HEK293T (cell line): ENCODE results near the gene ARHGAP25.

Experiments
- BHLHE40 ChIP-seq: fragments of 450-650 bp; IDR thresholded peaks from 2 replicates; pipeline ENCODE4 v1.6.1; 2016; ENCODE audit warnings: mild to moderate bottlenecking, moderate library complexity, borderline replicate concordance
- ELF4 ChIP-seq: fragments of 450-650 bp; IDR thresholded peaks from 2 replicates; pipeline ENCODE4 v1.6.1; 2017; ENCODE audit warnings: antibody characterized with exemption
- PKNOX1 ChIP-seq: fragments of 450-650 bp; IDR thresholded peaks from 2 replicates; pipeline ENCODE4 v1.6.1; 2016
- SP1 ChIP-seq: fragments of 450-650 bp; IDR thresholded peaks from 2 replicates; pipeline ENCODE4 v1.6.1; 2017
- SUZ12 ChIP-seq: fragments of 450-650 bp; IDR thresholded peaks from 2 replicates; pipeline ENCODE4 v1.6.1; 2016; ENCODE audit warnings: mild to moderate bottlenecking

GRCh38 chr2:68693951-68694350, 40.7 kb upstream of the ARHGAP25 start:
- TF ChIP-seq BHLHE40: no peak
- no peak for TF ChIP-seq SP1
- no peak for TF ChIP-seq SUZ12
- no peak for TF ChIP-seq ELF4
- TF ChIP-seq PKNOX1: no peak
